T47D (cell line): ENCODE results near the gene SAMD4B.
A peak's percentile ranks its signal among the peaks of the same experiment; 100 is the strongest.

ENCODE experiments used
- DNase-seq, 2 experiments: peaks; one replicate each; pipeline versions ENCODE4 v3.0.0 to v3.0.0-alpha.2; 2011 to 2012; ENCODE audit warnings: low read depth in 1 of 2, low spot score in 1 of 2
- JUND ChIP-seq: IDR thresholded peaks from 2 replicates; pipeline ENCODE4 v1.6.1; 2012; ENCODE audit warnings: low read depth
- in situ Hi-C: cut with HindIII; loops from 2 replicates; pipeline ENCODE4 v1.10.0; 2016; ENCODE audit warnings: low sequenced_read_pairs, low pct_unique_long_range_greater_than_20kb

Gene SAMD4B

DNA sequence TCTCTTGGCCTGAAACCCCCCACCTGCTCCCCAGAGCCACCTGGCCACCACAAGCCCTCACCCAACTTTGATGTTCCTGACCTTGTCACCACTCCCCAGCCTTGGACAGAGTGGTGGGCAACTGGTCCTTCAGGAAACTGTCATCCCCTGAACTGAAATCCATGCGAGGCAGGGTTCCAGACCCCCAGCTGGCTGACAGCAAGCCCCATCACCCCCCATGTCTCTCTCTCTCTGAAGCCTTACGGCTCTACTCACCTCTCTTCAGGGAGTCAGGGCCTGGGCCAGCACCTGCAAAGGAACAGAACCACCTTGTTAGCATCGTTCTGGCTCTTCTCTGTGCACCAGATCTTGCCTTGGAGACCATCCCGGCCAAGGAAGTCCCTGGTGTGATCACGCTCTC lies 24.1 kb upstream of the SAMD4B start:
- DNase-seq, result no peak
- in situ Hi-C loops, result no loop called here
- TF ChIP-seq JUND, result no peak

DNA sequence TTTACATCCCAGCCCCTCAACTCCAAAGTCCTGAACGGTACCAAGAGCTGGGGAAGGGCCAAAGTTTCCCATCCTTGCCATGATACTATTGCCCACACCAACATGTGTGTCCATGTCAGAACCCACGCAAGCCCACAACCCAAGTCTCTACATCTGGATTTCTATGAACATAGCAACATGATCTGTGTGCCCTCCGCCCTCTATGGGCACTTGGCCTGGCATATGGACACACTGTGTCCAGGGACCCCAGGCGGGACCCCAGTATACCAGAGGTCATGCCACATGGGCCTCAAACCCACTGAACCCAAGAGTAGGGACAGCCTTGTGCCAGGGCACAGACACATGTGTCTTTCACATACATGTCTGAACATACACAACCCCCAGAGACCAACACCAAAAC lies 23.5 kb upstream of the SAMD4B start:
- in situ Hi-C loops, result no loop called here
- TF ChIP-seq JUND, result no peak
- DNase-seq, result no peak

GRCh38 chr19:39319098-39319891 lies 22.9 kb upstream of the SAMD4B start:
- no peak for TF ChIP-seq JUND
- in situ Hi-C loops, result no loop called here
- DNase-seq, result no peak

DNA sequence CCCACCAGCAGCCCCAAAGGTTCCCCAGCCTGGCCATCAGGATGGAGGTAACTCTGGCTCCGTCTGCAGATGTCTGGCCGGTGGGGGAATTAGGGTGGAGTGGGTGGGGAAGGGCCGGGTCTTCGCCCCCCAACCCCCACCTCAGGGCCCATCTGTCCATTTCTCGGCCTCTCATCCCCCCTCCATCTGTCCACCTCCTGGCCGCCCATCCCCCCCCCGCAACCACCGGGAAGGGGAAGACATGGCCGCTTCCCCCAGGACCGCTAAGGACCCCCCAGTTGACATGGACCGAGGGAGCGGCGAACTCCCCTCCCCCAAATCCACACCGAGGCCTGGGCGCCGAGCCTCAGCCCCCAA lies 22.4 kb upstream of the SAMD4B start:
- no peak for TF ChIP-seq JUND
- in situ Hi-C loops, result no loop called here
- DNase-seq, result no peak

GRCh38 chr19:39321117-39321831 lies 20.9 kb upstream of the SAMD4B start:
- DNase-seq, result no peak
- no peak for TF ChIP-seq JUND
- in situ Hi-C loops, result no loop called here

DNA sequence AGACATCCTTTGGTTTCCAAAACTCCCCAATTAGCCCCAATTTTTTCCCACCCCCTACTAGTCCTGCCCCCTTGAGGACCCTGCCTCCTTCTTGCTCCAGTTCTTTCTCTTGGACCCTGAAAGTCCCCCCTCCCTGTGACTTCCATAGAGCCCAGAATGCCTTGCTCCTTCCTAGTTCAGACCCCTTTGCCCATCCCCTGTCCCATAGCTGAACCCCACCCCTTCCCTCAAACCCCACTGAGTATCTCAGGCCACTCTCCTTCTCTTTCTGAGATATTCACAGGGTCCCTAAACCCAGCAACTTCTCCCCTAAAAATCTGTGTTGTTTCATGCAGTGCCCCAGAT lies 20.4 kb upstream of the SAMD4B start:
- in situ Hi-C loops, result no loop called here
- no peak for DNase-seq

DNA sequence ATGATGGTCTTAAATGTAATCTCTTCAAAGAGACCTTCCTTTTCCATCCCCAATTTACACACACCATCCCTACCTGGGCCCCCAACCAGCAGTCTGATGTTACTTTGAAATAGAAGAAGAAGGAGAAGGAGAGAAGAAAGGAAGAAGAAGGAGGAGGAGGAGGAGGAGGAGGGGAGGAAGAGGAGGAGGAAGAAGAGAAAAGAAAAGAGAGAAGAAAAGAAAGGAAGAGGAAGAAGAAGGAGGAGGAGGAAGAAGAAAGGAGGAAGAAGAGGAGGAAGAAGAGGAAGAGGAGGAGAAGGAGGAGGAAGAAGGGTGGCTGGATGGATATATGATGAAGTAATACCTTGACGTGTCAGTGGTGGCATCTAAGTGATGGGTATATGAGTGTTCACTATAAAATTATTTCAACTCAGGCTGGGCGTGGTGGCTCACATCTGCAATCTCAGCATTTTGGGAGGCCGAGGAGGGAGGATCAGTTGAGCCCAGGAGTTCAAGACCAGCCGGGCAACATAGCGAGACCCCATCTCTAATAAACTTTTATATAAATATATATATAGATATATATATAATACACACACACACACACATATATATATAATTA lies 17.9 kb upstream of the SAMD4B start:
- in situ Hi-C loops, result no loop called here
- no peak for TF ChIP-seq JUND
- no peak for DNase-seq

More for the DNA sequence above, 20.4 kb upstream of the SAMD4B start:
- TF ChIP-seq JUND, result no peak

DNA sequence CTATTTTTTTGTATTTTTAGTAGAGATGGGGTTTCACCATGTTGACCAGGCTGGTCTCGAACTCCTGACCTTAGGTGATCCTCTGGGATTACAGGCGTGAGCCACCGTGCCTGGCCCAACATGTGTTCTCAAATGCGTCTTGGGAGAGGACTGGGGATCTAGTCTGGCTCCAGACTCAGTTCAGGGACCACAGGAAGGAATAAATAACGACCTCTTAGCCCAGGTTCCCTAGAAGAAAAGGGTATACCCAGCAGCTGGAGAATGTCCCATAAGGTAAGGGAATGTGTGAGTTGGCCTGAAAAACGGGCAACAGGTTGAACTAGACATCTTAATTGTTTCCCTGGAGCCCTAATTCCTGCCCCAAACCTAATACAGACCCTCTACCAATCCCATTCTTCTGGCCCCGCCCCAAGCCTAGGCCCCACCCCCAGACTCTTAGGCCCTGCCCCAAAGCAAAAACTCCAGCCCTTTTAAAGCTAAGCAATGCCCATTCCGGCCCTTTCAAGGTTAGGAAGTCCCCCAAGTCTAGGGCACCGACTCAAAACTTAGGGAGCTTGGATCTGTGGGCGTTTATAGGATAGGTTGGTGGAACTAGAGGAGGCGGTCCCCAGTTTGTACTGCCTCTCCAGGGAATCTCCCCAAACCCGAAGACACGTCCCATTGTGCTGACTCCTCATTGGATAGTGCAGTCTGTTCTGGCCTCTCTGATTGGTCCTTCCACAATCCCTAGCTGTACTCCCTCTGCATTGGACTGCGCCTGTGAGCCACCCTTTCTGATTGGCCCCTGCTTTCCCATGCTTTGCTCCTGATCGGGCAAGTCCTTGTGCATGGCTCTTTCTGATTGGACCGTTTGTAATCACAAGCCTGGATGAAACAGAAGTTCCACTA lies 16.2 kb upstream of the SAMD4B start:
- DNase-seq, result peak in 1 of 2 experiments; percentile 38
- in situ Hi-C loops, result no loop called here

DNA sequence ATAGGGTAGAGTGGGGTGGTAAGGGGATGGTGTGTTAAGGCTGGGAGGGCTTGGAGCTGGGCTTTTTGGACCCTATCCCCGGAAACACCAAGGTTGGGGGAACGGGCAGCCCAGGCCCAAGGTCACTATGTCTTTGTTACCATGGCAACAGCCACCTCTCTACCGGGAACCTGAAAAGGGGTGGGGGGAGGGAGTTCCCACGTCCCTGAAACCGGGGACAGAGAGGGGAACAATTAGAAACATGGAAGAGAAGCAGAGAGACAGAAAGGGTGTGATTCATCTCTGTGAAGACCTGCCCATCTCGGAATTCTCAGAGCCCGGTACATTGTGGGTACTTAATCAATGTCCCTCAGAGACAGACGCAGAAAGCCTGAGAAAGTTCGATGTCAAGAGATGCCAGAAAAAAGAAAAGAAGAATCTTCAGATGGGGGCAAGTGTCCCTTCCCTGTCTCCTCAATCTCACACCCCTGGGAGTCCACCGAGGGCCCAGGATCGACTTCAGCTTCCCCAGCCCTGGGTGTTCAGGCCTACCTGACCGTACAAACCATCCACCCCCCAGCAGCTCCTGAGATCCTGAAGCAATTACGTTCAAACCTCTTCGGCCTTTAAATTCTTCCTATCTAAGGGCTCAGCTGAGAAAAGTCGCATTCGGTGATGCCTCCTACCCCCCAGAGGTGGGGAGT lies 14.7 kb upstream of the SAMD4B start:
- no peak for TF ChIP-seq JUND
- in situ Hi-C loops, result no loop called here
- no peak for DNase-seq

More for the DNA sequence above, 16.2 kb upstream of the SAMD4B start:
- TF ChIP-seq JUND, result no peak

- TF ChIP-seq JUND, result no peak
- DNase-seq, result peak; percentile 72 to 77
- in situ Hi-C loops, result no loop called here
Measured at GRCh38 chr19:39328046-39328705, 14.0 kb upstream of the SAMD4B start.

DNA sequence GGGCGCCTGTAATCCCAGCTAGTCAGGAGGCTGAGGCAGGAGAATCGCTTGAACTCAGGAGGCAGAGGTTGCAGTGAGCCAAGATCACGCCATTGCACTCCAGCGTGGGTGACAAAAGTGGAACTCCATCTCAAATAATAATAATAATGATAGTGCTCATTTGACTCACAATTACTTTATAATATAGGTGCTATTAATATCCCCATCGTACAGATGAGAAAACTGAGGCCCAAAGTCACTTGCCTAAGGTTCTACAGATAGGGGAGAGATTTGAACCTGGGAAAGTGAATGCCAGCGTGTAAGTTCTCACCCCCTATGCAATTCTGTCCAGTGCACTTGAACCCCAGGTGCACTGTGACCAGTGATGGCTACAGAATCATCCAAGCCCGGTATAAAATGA lies 12.3 kb upstream of the SAMD4B start:
- DNase-seq, result no peak
- in situ Hi-C loops, result no loop called here
- no peak for TF ChIP-seq JUND
